ENCODE data around the gene CDH1. TPM values are rescaled to one million over a fixed set of nuclear protein-coding genes. Genes with fewer than 3 reads are reported as not detected.
A peak's percentile ranks its signal among the peaks of the same experiment; 100 is the strongest.
"Not testable (repeated sequence)": the region's sequence is repeated elsewhere in the genome, so short reads cannot be mapped to it uniquely, and the experiment has no call there.

The CDH1 gene
- total RNA-seq, 1 experiment from 2014 or later = 328 TPM

DNA sequence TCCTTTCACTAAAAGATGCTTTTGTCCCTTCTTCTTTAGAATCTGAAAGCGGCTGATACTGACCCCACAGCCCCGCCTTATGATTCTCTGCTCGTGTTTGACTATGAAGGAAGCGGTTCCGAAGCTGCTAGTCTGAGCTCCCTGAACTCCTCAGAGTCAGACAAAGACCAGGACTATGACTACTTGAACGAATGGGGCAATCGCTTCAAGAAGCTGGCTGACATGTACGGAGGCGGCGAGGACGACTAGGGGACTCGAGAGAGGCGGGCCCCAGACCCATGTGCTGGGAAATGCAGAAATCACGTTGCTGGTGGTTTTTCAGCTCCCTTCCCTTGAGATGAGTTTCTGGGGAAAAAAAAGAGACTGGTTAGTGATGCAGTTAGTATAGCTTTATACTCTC lies 96.2 kb downstream of the CDH1 start:
- Mint-ChIP-seq H3K4me3 (ENCODE audit: low read depth, unreplicated experiment) (no peak overlapping the region), H3K27me3 (ENCODE audit: unreplicated experiment) (no peaks in the 10 kb centered on the region), H3K9me3 (ENCODE audit: low read depth, unreplicated experiment) (no peaks in the 10 kb centered on the region), H3K4me1 (ENCODE audit: low read depth, unreplicated experiment) (no peaks in the 10 kb centered on the region), H3K36me3 (ENCODE audit: insufficient read depth, unreplicated experiment) (peaks cover 73% of the 10 kb centered on the region), H3K27ac (ENCODE audit: unreplicated experiment) (no peak overlapping the region)
- no peak for TF ChIP-seq CTCF (IDR thresholded peaks at IDR 0.05; ENCODE audit: unreplicated experiment)
- intact Hi-C loops (cut with micrococcal nuclease; ENCODE audit: unreplicated experiment) = no loop called here
- CTCF ChIA-PET = interaction anchor here (0.7 kb wide), 2 partner anchors 9 to 297 kb away, joined by 4 read pairs; no protein-coding TSS in a partner anchor
- no peak for DNase-seq
- no TSS peak for BruUV-seq (replicated peaks)

DNA sequence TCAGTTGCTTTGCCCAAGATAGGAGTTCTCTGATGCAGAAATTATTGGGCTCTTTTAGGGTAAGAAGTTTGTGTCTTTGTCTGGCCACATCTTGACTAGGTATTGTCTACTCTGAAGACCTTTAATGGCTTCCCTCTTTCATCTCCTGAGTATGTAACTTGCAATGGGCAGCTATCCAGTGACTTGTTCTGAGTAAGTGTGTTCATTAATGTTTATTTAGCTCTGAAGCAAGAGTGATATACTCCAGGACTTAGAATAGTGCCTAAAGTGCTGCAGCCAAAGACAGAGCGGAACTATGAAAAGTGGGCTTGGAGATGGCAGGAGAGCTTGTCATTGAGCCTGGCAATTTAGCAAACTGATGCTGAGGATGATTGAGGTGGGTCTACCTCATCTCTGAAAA lies 97.5 kb downstream of the CDH1 start:
- DNase-seq = no peak
- Mint-ChIP-seq H3K4me1 (ENCODE audit: low read depth, unreplicated experiment) (no peaks in the 10 kb centered on the region), H3K27ac (ENCODE audit: unreplicated experiment) (no peak overlapping the region), H3K9me3 (ENCODE audit: low read depth, unreplicated experiment) (no peaks in the 10 kb centered on the region), H3K27me3 (ENCODE audit: unreplicated experiment) (no peaks in the 10 kb centered on the region), H3K36me3 (ENCODE audit: insufficient read depth, unreplicated experiment) (peaks cover 62% of the 10 kb centered on the region), H3K4me3 (ENCODE audit: low read depth, unreplicated experiment) (no peak overlapping the region)
- no peak for TF ChIP-seq CTCF (IDR thresholded peaks at IDR 0.05; ENCODE audit: unreplicated experiment)
- TSS peak; percentile 78 for BruUV-seq (replicated peaks)
- intact Hi-C loops (cut with micrococcal nuclease; ENCODE audit: unreplicated experiment) = no loop called here
- CTCF ChIA-PET = no interaction called here

GRCh38 chr16:68835970-68836369 lies 98.9 kb downstream of the CDH1 start:
- CTCF ChIA-PET = no interaction called here
- DNase-seq = no peak
- intact Hi-C loops (cut with micrococcal nuclease; ENCODE audit: unreplicated experiment) = no loop called here
- Mint-ChIP-seq H3K4me3 (ENCODE audit: low read depth, unreplicated experiment) (no peak overlapping the region), H3K27me3 (ENCODE audit: unreplicated experiment) (no peaks in the 10 kb centered on the region), H3K4me1 (ENCODE audit: low read depth, unreplicated experiment) (no peaks in the 10 kb centered on the region), H3K9me3 (ENCODE audit: low read depth, unreplicated experiment) (no peaks in the 10 kb centered on the region), H3K27ac (ENCODE audit: unreplicated experiment) (no peak overlapping the region), H3K36me3 (ENCODE audit: insufficient read depth, unreplicated experiment) (peaks cover 53% of the 10 kb centered on the region)
- no peak for TF ChIP-seq CTCF (IDR thresholded peaks at IDR 0.05; ENCODE audit: unreplicated experiment)
- no TSS peak for BruUV-seq (replicated peaks)

GRCh38 chr16:68839831-68840230 lies 102.7 kb downstream of the CDH1 start:
- intact Hi-C loops (cut with micrococcal nuclease; ENCODE audit: unreplicated experiment) = loop anchor here (5.0 kb wide), 2 partner anchors 133 to 313 kb away; no protein-coding TSS in a partner anchor
- CTCF ChIA-PET = interaction anchor here (0.6 kb wide), 1 partner anchor 108 kb away, joined by 5 read pairs; no protein-coding TSS in a partner anchor
- no peak for TF ChIP-seq CTCF (IDR thresholded peaks at IDR 0.05; ENCODE audit: unreplicated experiment)
- Mint-ChIP-seq H3K9me3 (ENCODE audit: low read depth, unreplicated experiment) (no peaks in the 10 kb centered on the region), H3K4me3 (ENCODE audit: low read depth, unreplicated experiment) (no peak overlapping the region), H3K4me1 (ENCODE audit: low read depth, unreplicated experiment) (peaks cover 8% of the 10 kb centered on the region), H3K27me3 (ENCODE audit: unreplicated experiment) (no peaks in the 10 kb centered on the region), H3K27ac (ENCODE audit: unreplicated experiment) (no peak overlapping the region), H3K36me3 (ENCODE audit: insufficient read depth, unreplicated experiment) (peaks cover 43% of the 10 kb centered on the region)
- BruUV-seq (replicated peaks) = no TSS peak
- no peak for DNase-seq

GRCh38 chr16:68842964-68843481 lies 105.9 kb downstream of the CDH1 start:
- not testable (repeated sequence) for BruUV-seq (replicated peaks); H3K27me3 Mint-ChIP-seq (ENCODE audit: unreplicated experiment); H3K4me1 Mint-ChIP-seq (ENCODE audit: low read depth, unreplicated experiment); H3K9me3 Mint-ChIP-seq (ENCODE audit: low read depth, unreplicated experiment); DNase-seq
- CTCF ChIA-PET = interaction anchor here (2.5 kb wide), 1 partner anchor 252 kb away, joined by 7 read pairs; no protein-coding TSS in a partner anchor
- H3K27ac Mint-ChIP-seq (ENCODE audit: unreplicated experiment) = peak overlapping the region; percentile 16
- intact Hi-C loops (cut with micrococcal nuclease; ENCODE audit: unreplicated experiment) = loop anchor here (5.0 kb wide), 2 partner anchors 136 to 316 kb away; no protein-coding TSS in a partner anchor
- H3K4me3 Mint-ChIP-seq (ENCODE audit: low read depth, unreplicated experiment) = peak overlapping the region; percentile 69
- H3K36me3 Mint-ChIP-seq (ENCODE audit: insufficient read depth, unreplicated experiment) = peaks cover 30% of the 10 kb centered on the region
